T-helper 2 cell treated with Interferon-gamma antibody and Interleukin-4, amounts not matched to agents 100 ng/mL and 5 ng/mL, for 36 hours (primary cell): ENCODE data around the gene DLGAP4. TPM values are rescaled to one million over a fixed set of nuclear protein-coding genes. Genes with fewer than 3 reads are reported as not detected.
"Not testable (repeated sequence)": the region's sequence is repeated elsewhere in the genome, so short reads cannot be mapped to it uniquely, and the experiment has no call there.

Experiments used
- intact Hi-C: fragments of 100-400 bp; cut with micrococcal nuclease; formaldehyde crosslinking; loops from one replicate; pipeline ENCODE4 v1.15.1; 2023
- total RNA-seq: library from RNA; stranded (reverse); gene quantifications from 2 replicates; pipeline ENCODE4 v1.2.3, GENCODE V29; 2022

Gene DLGAP4
- total RNA-seq, 1 donor from 2014 or later, result 24.0 TPM

DNA sequence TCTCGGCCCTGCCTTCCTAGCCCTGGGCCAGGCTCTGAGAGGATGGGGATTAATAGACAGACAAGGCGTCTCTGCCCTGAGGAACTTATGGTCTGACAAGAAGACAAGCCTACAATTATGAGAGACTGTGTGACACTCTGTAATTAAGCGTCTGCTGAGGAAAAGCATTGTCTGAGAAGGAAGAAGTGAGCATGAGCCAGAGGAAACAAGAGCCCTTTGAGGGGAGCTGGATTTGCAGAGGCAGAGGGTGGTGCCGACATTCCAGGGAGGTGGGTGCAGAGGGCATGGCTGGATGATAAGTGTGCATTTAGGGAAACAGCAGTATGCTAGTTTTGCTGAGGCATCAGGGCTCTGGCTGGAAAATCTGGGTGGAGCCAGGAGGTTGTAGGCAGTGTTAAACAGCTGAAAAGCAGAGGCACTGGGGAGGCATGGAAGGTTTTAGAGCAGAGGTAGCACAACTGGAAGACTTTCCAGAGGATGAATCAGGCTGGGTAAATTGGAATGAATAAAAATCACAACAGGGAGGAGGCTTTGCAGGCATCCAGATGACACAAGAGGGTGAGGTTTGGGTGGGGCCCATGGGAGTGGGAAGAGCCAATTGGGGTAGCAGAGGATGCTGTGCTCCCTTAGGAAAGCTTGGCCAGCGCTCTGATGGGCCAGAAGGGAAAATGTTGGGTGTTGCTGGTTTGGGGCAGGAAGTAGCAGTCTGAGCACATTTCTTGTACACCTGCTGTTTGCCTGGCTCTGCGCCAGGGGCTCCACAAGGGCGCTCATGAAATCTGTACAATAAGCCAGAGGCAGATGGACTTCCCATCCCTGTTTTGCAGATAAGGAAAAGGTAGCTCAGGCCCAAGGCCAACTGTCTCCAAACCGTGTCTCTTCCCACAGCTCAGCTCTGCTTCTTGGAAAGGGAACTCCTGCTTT lies 161.2 kb downstream of the DLGAP4 start:
- intact Hi-C loops, result loop anchor here (5.0 to 10.0 kb wide), 3 partner anchors 105 to 1013 kb away; partner anchors contain the start of genes CEP250, NDRG3 and TGIF2

DNA sequence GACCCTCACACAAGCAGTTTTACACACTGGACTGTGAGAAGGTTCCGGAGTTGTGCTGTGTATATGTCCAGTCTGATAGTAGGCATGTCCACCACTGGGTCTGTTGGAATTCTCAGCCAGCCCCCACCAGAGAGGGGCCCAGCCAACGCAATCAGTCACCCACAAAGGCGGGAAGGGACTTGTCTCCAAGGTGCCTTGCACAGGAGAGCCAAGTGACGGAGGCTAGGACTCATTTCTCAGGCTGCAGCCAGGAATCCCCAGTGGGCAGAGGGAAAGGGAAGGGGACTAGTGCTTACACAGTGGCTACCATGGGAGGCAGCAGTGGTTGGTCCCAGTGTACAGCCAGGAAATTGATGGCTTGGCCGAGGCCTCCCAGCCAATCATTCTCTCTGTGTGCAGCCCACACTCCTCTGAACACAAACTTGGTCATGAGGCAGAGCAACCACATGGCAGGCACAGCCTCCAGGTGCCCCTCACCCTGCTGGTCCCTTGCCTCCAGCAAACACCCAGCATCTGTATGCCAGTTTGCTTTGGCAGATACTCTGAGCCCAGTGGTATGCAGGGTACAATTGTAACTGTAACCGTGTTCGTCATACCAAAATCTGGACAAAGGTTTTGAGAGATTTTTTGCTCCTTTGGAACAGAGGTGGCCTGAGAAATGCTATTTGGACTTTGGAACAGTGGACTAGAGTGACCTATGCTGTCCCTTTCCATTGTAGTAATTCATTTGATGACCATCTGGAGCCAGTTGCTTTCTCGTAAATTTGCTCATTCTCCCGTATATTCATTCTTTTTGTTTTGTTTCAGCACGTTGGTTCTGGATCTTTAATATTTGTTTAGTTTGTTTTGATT lies 162.2 kb downstream of the DLGAP4 start:
- intact Hi-C loops, result loop anchor here (5.0 to 10.0 kb wide), 3 partner anchors 104 to 1014 kb away; partner anchors contain the start of genes CEP250, NDRG3 and TGIF2

DNA sequence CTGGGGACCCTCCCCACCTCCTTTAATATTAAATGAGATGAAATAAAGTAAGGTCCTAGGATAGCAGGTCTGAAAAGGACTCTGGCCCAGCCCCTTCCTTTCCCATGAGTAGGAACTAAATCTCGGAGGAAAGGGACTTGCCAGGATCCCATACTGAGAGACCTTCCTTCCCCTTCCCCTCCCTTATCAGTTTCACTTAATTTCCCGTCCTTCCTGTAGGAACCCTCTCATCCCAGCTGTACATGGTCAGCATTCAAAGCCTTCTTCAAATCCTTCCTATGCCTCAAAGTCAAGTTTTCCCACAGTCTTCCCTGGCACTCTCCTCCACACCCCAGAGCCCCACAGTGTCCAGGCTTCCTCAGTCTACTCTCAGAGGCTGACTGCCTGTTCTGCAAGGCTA lies 163.8 kb downstream of the DLGAP4 start:
- intact Hi-C loops, result loop anchor here (5.0 to 10.0 kb wide), 3 partner anchors 102 to 1015 kb away; partner anchors contain the start of genes CEP250, NDRG3 and TGIF2

DNA sequence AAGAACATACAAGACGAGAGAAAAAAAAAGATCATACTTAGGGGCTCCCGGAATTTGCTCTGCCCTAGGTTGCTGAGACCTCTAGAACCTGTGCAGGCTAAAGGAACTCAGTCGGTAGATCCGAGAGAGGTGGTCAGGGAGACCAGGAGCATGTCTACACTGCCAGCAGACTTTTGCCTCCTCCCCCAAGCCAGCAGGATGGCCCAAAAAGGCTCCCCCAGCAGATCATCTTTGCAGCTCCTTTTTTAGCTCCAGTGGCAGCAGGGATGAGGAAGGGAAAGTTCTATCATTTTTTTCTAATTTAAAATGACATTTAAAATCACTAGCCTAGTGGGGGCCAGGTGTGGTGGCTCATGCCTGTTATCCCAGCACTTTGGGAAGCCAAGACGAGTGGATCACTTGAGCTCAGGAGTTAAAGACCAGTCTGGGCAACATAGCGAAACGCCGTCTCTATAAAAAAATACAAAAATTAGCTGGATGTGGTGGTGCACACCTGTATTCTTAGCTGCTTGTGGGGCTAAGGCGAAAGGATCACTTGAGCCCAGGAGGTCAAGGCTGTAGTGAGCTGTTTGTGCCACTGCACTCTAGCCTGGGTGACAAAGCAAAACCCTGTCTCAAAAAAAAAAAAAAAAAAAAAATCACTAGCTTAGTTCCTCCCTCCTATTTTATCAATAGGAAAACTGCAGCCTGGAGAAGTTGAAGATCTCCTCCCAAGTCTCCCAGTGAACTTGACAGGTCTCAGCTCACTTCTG lies 165.9 kb downstream of the DLGAP4 start:
- intact Hi-C loops, result no loop called here

DNA sequence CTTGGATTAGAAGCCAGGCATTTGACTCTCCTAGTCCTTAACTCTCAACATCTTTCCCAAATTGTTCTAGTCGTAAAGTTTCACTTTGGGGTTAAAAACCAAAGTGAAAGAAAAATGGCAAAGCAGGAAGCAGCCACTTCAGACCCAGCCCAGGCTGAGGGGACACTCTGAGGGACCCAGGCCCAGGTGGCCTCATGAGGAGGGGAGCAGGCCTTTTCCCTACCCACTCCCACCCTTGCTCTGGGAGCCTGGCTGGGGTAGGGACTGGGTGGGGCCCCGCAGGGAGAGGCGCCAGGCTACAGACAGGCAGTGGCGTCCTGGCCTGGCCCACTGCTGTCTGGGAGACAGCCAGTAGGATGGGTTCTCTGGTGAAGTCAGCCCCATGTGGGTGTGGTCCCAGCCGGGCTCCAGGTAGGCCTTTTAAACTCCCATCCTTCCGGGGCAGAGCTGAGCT lies 166.5 kb downstream of the DLGAP4 start:
- intact Hi-C loops, result no loop called here

DNA sequence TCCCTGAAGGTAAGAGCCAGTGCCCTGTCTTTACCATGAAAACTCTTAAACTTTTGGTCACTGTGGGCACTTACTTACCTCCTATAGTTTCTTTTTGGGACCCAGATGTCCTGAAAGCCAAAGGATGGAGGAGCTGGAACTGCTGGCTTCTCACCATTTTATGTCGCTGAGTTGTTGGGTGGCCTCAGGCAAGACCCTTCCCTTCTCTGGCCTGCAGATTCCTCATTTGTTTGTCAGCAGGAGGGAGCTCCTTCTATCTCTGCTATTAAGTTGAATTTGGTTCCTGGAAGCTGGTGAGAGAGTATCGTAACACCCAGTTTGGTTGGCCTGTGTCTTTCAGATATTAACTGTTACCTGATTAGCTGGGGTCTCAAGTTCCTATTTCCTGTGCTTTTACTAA lies 167.0 kb downstream of the DLGAP4 start:
- intact Hi-C loops, result no loop called here

DNA sequence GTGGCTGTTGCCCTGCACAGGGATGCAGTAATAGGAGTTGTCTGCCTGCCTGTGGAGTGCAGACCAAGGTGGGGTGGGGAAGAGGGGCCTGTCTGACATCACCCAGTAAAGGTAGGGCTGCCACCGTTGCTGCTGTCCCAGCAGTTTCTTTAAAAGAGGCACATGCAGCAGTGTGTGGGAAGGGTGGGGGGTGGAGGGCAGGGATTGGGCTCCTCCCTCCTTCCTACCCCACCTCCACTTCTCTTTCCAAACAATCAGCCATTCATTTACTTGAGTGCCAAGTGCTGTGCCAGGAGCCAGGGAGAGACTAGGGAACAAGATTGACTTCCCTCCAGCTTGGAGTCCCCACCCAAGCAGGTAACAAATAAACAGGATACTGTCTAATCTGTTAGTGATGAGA lies 168.4 kb downstream of the DLGAP4 start:
- intact Hi-C loops, result no loop called here

DNA sequence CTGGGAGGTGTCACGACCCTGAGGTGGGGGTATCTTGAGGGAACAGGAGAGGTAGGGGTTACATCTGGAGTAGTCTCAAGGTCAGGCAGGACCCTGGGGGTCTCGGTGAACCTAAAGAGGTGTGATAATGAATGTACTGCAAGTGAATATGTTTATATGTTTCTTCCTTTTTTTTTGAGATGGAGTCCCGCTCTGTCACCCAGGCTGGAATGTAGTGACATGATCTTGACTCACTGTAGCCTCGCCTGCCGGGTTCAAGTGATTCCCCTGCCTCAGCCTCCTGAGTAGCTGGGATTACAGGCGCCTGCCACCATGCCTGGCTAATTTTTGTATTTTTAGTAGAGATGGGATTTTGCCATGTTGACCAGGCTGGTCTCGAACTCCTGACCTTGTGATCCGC lies 168.9 kb downstream of the DLGAP4 start:
- intact Hi-C loops, result not testable (repeated sequence)

DNA sequence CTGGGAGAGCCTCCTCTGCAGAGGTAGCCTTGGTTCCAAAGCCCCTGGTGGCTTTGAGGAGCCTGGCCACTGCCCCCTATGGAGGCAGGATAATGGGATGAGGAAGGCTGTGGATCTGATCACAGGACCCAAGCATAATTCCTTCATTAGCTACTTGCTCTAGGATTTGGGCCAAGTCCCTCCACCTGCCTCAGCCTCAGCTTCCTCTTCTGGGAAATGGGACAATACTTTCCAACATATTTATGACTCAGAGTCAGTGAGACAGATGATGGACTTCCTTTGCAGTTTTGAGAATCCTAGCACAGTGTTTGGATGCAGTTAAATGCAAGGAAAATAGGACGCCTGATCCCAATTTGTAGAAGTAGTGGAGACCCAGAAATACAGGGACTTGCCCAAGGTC lies 171.3 kb downstream of the DLGAP4 start:
- intact Hi-C loops, result no loop called here

DNA sequence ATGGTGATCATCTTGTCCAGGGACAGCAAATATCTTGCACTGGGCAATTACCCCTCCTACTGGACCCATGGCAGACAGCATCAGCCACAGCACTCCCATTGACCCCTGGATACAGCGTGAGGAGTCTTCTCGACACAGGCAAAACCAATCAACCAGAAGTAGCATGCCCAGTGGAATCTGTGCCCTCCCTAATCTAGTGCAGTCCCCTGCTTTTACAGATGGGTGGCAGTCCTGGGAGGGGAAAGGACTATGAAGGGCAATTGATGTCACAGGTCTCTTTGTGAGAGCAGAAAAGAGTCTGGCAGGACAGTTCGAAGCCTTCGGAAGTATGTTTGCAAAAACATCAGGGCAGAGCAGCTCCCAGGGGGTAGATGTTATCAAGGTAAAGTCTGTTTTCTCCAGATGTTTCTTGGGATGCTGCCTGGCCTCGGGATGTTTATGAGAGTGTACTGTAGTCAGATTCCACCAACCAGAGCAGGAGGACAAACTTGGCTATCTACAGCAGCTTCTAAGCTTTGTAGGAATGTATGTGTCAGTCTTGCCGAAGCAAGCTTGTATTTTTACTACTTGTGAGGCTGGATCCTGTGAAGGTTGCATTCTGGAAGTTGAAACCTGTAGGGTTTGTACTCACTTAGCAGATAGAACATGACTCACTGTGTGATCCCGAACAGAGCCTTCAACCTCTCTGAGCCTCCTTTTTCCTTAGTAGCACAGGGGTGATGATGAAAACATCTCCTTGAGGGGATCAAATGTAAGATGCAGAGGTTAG lies 172.2 kb downstream of the DLGAP4 start:
- intact Hi-C loops, result no loop called here

DNA sequence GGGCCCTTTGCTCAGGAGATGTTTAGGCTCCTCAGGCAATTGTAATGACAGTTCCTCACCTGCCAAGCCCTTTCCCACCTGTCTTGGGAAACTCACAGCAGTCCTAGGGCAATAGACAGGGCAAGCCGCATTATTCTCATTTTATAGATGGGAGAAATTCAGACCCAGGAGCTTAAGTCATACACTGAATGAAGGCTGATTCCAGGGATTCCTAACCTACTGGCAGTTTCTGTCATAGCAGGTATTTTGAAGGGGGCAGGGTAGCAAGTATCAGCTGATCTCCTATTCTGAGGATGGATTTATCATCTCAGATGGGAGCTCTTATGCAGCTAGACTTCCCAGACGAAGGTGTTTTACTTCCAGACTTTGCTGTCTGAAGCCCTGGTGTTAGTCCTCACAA lies 173.8 kb downstream of the DLGAP4 start:
- intact Hi-C loops, result no loop called here

DNA sequence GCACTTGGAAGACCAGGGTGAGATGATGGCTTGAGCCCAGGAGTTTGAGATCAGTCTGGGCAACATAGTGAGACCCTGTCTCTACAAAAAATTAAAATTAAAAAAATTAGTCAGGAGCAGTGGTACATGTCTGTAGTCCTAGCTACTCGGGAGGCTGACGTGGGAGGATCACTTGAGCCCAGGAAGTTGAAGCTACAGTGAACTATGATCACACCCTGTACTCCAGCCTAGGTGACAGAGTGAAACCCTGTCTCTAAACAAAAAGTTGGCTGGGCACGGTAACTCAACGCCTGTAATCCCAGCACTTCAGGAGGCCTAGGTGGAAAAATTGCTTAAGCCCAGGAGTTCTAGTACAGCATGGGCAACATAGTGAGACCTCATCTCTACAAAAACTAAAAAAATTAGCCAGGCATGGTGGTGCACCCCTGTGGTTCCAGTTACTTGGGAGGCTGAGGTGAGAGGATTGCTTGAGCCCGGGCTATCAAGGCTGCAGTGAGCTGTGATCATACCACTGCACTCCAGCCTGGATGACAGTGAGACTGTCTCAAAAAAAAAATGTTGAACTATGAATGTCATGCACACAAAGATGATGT lies 174.4 kb downstream of the DLGAP4 start:
- intact Hi-C loops, result no loop called here

DNA sequence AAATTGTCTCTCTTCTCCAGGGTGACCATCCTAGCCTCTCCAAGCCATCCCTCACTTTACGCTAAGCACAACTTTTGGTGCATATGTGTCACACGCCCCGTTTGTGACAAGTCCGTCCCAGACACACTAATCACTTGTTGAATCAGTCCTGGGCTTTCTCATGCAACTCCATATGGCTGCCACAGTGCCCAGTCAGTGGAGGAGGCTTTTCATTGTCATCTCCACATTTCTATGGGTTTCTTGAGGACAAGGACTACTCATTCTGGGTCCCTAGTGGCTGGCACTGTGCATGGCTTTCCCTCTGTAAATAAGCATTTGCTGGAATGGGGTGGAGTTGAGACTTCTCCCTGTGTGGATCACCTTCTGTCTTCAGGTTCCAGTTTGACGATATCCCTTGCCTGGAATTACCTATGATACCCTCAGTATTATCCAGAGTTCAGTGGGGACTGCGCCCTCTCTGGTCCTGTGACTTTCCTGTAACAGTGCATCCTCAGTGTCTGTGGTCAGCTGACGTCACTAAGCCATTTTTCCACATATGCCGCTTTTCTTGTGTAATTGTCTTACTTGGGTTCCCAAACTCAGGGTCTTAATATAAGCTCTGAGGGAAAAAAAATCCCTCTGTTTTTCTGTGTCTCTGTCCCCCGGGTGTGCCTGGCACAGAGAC lies 175.4 kb downstream of the DLGAP4 start:
- intact Hi-C loops, result no loop called here

DNA sequence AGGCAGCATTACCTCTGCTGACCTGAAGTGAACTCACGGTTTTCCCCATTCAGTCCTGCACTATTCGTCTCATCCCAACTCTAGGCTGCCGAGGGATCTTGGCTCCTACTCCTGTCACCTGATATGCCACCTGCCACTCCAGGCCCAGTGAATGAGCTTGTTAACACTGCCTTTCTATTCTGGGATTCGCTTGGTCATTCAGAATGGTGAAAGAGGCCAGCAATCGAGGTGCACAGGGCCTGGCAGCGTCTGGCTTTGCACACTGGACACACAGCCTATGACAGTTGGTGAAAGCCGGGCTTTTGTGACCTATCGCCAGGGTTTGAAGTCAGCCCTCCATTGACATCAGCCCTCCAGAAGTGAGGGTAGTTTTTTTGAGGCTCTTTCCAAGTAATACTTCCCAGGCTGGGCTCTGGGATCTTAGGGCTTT lies 175.9 kb downstream of the DLGAP4 start:
- intact Hi-C loops, result no loop called here

DNA sequence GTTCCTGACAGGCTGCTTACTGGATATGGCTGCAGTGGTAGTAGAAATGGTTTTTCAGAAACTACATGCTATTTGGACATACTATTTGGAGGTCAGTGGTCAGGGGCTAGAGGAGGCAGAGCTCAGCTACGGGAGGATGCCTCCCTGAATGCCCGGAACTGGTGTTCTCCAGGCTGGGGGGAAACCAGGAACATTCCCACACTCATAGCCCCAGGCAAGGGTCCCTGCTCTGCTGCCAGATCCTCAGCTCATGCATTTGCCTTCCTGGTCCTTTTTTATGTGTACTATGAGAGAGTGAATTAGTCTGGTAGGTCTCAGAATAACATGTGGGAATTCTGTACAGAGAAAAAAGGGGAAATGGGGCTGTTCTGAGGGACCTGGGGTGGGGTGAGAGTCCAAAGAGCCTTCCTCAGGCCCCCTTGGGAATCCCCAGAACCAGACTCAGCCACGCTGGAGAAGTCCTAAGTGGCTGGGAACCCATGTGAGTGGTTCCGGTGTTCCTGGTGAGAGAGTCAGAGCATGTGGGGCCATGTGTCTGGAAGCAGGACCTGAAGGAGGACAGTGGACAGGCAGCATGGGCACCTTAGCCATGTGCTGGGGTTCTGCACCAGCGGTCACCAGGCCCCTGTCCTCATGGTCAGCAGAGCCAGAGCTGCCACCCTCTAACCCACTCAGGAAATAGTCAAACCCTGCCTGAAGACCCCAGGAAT lies 177.2 kb downstream of the DLGAP4 start:
- intact Hi-C loops, result no loop called here

DNA sequence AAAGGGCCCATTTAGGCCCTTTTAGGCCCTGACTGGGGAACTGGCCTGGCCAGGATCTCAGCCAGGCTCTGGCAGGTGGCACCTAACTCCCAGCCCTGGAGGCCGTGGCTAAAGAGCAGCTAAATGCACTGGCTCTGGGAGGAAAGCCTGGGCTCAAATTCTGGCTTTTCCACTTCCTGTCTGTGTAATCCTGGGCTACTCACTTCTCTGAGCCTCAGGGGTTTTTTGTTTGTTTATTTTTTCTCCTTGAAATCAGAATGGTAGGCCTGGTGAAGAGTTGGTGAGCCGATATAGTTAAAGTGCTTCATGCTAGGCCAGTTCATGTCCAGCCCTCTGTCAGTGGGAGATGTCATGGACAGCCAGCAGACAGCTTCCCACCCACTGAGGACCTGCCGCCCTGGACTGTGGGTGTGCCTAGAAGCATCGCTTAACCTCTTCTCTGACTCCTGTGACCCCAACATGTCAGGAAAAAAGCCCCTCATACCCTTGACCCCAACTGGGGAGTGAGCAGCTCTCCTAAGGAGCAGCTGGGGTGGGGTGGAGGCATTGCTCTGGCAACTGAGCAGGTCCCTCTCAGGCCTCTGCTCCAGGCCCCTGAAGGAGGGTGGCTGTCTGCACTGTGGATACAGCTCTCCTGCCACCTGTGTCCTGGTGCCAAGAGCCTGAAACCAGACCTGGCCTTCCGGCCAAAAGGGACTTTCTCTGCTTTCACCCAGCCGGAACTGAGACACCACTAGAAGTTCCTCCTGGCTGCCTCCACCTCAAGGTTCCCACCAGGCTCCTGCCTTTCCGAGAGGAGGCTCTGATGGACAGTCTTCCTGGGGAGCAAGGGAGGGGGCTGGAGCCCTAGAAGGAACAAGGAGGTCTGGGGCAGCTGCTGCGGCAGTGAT lies 178.0 kb downstream of the DLGAP4 start:
- intact Hi-C loops, result no loop called here

DNA sequence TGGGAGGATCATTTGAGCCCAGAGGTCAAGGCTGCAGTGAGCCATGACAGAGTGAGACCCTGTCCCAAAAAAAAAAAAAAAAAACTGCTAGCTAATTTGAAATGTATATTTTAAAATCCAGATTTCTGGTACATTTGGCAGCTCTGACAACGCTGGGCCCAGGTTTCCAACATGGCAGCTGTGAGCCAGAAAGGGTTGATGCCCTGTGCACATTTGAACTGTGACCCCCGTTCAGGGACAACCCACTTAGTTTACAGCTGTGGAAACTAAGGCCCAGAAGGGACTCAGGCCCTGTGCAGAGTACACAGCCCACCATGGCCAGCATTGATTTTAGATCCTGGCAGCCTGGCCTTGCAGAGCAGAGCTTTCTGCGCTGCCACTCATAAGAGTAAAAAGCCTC lies 179.1 kb downstream of the DLGAP4 start:
- intact Hi-C loops, result no loop called here

DNA sequence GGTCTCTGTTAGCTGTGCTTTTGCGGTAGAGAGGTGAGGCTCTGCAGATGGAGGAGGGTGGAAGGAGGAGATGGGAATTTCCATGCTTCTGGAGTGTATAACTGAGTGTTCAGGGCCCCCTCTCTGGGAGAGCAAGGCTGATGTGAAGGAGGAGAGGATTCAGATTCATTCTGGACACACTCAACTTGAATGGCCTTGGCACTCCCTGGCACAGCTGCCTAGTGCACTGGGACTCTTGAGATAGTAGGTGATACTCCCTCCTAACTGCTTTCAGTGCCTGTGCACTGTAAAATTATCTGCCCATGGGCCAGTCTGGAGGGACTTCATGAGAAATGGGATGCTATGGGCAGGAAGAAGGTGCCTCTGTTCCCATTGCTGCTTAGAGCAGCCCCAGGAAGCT lies 180.9 kb downstream of the DLGAP4 start:
- intact Hi-C loops, result no loop called here
